GM18520 (cell line): ENCODE measurements around the gene PPP3CA.
"Not testable (repeated sequence)": the region's sequence is repeated elsewhere in the genome, so short reads cannot be mapped to it uniquely, and the experiment has no call there.

ENCODE experiments used
- ATAC-seq: cut with Tn5 transposase; IDR thresholded peaks from one replicate; pipeline ENCODE4 v1.9.1; 2021; ENCODE audit not compliant: unreplicated experiment

Gene PPP3CA

DNA sequence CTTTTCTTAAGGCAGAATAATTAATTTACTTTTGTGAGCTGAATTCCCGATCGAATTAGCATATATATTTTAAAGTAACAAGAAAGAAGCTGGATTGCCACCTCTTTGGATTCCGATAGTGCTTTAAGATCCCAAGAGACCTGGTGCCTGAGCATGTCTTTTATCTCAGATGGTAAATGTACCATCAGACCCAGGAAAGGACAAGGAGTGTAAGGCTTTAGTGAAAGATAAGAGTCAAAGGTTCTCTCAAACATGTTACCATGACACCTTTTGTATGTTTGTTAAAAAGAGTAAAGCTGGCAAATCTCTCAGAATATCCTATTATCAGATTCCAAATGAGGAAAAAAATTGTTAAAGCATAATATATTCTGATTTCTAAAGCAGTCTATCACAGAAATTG is 198.8 kb downstream of the PPP3CA start:
- no peak for ATAC-seq

DNA sequence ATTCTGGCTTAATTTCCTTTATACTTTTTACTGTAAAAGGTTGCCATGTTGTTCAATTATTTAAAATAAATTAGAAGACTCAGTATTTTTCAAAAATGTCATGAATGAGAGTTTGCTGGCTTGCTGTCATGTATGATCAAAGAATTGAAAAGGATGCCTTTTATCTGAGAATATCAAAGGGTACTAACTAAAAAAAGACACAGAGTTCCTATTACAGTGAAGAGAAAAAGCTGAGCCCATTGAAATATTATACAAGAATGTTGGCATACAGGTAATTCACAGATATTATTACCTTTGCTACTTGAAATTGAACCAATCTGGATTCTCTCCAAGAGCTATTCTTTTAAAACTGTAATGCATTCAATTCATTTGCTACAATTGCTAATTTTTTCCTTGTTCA is 200.0 kb downstream of the PPP3CA start:
- ATAC-seq, result no peak

DNA sequence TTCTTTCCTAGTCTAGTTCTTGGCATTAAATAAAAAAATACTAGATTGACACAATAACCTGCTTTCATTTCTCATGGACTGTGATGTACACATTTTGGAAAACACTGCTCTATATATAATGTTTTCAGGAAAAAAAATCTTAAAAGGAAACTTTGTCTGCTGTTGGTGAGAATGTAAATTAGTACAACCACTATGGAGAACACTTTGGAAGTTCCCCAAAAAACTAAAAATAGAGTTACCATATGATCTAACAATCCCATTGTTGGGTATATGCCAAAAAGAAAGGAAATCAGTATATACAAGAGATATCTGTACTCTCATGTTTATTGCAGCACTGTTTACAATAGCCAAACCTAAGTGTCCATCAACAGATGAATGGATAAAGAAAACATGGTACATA is 202.3 kb downstream of the PPP3CA start:
- no peak for ATAC-seq

DNA sequence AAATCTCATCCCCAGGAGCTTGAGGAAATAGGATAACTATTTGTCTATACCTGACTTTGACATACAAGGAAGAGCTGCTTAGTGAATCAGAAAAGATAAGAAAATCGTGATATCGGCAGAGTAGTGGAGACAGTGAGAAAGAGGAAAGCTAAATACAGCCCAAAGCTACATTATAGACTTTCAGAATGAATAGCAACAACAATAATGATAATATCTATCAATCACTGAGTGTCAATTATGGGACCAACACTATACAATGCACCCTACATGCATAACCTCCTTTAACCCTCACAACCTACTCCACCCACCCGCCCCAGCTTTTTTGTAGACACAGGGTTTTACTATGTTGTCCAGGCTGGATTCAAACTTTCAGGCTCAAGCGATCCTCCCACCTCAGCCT is 205.1 kb downstream of the PPP3CA start:
- no peak for ATAC-seq

DNA sequence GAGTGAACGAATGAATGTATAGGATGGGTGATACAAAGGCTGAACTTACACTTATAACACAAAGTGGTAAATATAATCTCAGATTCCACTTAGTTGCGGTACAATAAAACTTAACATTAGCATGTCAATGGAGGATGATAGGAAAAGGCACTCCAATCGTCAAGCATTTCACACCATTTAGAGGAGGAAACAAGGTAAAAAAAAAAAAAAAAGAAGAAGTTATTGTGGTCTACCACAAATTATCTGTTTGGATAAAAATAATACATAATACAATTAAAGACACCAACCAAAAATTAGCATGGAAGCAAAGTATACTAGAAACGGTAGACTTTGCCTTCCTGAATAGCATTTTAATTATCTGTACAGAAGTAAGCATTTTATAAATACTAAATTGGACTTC is 205.5 kb downstream of the PPP3CA start:
- no peak for ATAC-seq

DNA sequence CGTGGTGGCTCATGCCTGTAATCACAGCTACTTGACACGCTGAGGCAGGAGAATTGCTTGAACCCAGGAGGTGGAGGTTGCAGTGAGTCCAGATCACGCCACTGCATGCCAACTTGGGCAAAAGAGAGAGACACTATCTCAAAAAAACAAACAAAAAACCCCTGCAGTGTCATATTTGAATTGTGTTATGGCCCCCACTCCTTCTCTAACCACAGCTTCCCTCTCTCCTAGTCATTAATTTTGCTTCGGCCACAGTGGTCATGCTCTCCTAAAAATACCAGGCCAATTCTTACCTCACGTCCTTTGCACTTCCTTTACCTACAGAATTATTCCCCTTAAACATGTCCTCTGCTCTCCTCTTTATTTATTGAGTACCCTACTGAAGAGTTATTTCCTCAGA is 206.1 kb downstream of the PPP3CA start:
- no peak for ATAC-seq

DNA sequence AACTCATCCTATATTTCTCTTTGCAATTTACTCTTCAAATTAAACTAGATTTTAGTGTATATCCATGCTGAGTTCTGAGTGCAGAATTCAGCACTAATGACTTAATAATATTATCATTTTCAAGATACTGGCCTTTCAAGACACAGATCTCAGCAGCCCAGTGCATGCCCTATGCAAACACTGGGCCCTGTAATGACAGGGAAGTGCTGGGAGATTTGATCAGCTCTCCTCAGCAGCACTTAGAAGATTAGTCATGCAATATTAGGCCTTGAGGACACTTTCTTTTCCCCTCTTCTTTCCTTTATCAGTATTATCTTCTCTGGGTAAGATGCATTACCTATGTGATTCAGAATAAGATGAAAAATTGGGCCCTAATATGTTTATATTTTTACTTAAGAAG is 207.1 kb downstream of the PPP3CA start:
- ATAC-seq, result no peak

DNA sequence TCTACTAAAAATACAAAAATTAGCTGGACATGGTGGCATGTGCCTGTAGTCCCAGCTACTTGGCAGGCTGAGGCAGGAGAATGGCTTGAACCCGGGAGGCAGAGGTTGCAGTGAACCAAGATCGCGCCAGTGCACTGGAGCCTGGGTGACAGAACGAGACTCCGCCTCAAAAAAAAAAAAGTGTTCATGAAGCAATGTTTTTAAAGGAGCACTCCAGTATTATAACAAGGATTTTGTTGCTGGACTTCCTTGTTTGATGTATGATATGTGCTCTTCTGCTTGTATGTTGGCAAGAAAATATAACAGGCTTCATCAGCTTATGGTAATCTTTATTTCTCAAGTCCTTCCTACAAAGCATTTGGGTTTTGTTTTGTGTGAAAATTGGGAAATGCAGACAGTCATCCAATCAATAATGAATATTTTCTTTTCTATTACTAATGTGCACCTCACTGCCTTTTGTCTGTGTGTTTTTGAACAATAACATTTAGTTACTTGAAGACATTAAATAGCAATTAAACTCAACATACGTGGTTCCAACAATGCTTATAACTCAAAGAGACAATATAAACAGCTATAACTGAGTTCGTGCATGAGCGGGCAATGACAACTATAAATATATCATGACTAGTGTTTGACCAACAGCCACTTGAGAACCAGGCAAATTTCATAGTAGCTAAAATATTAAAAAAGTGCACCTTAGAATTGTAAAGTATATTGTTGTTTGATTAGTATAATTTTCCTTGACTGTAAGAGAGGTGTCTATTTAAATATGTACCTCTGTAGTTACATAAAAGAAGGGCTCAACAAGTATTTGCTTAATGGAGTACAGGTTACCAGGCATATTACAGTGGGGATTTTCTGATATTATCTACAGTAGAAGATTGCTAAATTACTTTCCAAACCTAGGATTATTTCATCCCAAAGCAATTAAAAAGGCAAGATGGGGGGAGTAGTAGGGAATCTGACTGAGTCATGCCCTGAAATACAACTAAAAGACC is 210.7 kb downstream of the PPP3CA start:
- ATAC-seq, result no peak

DNA sequence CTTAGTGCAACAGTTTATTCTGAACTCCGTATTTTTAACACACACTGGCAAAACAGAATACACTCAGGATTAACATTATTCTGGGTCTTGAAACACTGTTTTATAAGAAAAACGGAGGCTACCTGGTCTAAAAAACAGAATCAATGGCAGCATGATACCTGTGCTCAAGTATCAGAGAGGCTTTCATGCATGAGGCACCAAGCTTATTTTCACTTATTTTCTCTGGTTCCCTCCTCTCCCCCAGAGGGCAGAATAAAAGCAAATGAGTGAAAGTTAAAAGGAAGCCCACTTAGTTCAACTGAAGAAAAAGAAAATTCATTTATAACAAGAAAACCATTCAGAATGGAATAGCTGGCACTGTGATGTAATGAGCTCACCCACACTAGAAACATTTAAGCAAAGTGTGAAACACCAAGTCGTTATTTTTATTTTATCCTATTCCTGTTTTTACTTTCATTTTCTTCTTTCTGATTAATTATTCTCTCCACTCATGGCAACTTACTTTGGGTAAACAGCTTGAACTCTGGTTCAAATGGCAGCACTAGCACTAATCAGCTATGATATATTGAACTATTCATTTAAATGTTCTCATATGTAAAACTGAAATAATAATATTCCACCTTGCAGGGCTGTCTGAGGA is 211.8 kb downstream of the PPP3CA start:
- no peak for ATAC-seq

DNA sequence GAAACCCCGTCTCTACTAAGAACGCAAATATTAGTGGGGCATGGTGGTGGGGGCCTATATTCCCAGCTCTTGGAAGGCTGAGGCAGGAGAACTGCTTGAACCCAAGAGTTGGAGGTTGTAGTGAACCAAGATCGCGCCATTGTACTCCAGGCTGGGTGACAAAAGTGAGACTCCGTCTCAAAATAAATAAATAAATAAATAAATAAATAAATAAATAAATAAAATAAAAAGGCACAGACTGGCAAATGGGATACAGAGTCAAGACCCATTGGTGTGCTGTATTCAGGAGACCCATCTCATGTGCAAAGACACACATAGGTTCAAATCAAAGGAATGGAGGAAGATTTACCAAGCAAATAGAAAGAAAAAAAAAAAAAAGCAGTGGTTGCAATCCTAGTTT is 216.3 kb downstream of the PPP3CA start:
- ATAC-seq, result not testable (repeated sequence)

DNA sequence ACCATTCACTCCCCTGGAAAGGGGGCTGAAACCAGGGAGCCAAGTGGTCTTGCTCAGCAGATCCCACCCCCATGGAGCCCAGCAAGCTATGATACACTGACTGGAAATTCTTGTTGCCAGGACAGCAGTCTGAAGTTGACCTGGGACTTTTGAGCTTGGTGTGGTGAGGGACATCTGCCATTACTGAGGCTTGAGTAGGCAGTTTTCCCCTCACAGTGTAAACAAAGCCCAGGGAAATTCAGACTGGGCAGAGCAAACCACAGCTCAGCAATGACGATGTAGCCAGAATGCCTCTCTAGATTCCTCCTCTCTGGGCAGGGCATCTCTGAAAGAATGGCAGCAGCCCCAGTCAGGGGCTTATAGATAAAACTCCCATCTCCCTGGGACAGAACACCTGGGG is 218.4 kb downstream of the PPP3CA start:
- ATAC-seq, result not testable (repeated sequence)

DNA sequence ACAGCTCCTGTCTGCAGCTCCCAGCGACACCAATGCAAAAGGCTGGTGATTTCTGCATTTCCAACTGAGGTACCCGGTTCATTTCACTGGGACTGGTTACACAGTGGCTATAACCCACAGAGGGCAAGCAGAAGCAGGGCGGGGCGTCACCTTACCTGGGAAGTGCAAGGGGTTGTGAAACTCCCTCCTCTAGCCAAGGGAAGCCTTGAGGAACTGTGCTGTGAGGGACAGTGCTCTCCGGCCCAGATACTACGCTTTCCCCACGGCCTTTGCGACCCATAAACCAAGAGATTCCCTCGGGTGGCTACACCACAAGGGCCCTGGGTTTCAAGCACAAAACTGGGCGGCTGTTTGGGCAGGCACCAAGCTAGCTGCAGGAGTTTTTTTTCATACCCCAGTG is 218.9 kb downstream of the PPP3CA start:
- no peak for ATAC-seq

DNA sequence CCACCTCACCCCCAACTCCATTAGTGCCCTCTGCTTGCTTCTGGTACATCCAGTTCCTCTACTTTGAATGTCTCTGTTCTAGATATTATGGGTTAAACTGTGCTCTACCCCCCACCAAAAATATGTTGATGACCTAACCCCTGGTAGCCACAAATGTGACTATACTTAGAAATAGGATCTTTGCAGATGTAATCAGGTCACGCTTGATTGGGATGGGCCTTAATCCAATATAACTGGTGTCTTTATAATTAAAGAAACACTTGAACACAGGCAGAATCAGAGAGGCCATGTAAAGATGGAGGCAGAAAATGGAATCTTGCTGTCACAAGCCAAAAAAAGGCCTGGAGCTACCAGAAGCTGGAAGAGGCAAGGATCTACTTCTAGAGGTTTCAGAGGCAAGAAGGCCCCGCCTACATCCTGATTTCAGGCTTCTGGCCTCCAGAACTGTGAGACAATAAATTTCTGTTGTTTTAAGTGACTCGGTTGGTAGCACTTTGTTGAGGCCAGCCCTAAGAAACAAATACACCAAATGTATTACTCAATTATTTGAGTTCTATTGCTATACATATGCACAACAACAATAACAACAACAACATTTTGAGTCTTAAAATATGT is 220.0 kb downstream of the PPP3CA start:
- ATAC-seq, result no peak

DNA sequence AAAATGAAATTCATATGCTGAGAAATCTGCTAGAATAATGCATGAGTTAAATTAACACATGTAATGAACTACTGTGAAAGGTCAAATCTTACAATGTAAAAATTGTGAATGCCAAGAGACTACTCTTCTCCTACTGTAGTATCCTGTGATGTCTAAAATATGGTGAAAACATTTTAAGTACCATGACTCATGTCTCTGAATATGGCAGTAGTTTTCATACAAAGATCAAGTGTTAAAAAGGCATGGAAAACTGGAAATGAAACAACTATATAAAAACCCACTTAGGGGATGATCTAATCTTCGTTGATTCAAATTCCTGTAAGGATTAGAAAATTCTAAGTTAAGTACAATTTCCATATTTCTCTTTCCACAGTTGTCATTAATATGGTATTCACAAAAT is 221.3 kb downstream of the PPP3CA start:
- no peak for ATAC-seq

DNA sequence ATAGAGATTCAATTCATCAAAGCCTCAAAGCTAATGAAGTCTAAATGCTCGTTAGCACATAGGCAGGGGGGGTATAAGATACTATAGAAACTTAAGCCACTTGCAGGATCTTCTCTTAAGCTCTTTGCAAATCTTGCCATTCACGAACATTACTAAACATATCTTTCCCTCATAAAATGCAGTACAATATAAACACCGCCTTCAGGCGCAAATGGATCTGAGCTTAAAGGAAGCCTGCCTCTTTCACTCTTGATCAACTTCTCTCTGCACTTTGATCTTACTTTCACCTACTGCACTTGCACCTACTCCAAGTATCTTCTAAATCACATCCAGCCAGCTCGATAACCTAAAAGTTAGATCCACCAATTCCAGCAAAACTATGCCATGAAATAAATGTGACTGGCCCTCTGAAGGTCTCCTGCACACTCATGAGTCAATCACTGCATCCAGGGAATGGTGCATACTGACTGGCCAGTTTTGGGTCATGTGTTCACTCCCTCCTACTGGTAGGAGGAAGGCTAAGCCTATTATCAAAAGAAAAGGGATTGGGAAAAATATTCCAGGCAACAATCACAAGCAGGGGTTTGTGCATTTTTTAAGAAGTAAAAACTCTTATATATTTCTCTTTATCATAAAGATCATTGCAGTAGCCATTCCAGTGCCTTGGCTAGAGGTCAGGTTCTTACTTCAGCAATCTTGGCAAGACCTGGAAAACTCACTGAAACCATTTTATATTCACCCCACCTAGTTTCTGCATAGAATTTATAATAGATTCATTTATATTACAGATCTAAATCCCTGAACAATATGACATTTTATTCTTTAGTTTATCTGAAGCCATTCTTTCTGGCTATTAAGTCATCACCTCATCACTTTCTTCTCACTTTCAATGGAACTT is 222.0 kb downstream of the PPP3CA start:
- ATAC-seq, result no peak

DNA sequence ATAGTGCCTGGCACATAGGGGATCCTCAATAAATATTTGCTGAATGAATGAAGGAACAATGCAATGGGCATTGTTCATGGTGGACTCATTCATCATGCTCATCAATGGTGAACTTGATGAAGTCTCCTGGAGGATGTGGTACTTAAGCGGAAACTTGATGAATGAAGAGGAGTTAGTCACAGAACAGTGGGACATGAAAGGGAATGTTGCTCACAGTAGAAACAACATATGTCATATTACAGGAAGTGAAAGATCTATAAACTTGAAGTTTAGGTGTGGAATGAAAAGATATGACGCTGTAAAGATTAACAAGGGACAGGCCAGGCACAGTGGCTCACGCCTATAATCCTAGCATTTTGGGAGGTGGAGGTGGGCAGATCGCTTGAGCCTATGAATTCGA is 224.1 kb downstream of the PPP3CA start:
- ATAC-seq, result no peak

DNA sequence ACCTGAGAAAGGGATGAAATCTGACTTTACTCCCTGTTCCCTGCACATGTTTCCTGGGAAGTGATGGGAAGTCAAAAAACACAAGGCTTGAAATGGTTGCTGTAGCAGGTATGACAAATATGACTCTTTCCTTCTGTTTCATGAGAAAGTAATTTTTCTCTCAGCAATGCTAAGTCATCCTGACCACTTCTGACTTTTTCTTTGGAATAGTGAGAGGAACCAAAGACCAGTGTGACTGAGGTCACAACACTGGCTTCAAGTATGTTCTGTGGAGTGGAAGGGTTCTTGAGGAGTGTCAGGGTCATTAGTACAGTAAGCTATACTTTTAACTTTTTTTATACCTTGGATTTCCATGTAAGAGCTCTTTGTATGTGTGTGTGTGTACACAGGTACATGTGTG is 225.3 kb downstream of the PPP3CA start:
- ATAC-seq, result no peak

DNA sequence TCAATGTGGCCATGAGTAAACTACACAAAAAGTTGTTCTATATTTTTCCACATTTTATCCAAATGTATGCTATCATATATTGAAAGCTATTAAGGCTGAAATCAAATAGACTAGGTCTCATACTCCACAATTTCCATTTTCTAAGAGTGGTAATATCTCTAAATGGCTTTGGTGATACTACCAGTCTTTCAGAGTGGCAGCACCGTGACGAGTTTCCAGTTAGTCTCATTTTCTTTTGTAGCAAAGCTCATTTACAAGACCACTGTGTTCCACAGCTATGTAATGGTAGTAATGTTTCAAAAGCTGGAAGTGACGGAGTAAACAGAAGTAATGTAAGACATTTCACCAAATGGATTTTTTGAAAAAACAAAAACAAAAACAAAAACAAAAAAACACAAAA is 228.2 kb downstream of the PPP3CA start:
- no peak for ATAC-seq

DNA sequence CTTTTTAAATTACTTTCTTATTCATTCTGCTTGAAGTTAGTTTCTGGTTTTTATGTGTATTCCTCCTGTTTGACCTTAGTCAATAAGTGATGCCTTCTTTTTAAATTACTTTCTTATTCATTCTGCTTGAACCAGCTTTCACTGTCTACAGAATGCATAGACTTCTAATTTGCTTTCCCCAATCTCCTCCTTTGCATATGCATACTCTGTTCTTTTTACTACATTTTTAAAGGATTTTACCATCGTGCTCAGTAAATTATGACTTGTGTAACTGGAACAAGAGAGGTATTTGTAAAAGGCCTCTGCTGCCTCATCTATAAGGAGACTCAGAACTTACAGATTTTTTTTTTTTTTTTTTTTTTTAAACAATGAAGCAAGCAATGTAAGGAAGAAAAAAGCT is 228.7 kb downstream of the PPP3CA start:
- ATAC-seq, result no peak

DNA sequence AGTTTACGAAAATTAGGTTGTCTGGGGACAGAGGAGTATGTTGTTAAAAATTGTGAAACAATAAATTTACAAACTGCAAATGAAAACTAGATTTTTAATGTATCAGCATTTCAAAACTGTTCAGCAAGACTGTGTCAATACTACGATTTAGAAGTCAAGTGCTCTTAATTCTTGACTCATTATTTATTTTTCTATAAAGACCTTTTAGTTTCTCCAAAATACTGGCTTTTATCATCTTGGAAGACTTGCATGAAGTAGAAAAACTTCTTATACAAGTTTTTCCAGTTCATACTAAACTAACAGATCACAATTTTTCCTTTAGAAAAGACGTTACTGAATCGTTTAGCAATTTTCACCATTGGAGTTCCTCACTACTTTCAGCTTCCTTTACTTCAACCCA is 231.4 kb downstream of the PPP3CA start:
- no peak for ATAC-seq

DNA sequence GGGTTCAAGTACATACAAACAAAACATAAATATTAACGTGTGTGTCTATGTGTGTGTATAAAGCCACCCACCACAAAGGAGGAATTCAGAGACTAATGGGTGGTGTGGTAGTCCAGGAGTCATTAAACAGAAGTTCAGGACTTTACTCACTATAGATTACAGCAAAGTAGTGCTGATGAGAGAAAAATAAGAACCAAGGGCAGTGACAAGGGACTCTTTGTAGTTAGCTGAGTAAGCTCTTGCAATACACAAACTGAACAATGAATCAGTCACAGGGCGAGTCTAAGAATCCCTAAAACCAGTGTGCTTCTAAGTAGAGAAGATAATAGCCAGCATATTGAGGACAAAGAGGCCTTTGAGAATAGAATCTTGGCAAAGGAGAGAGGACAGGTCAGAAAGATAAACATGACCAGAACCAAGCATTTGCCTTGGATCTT is 232.4 kb downstream of the PPP3CA start:
- ATAC-seq, result no peak
